Bone marrow (tissue), 2 donors: ENCODE results near the gene PSRC1.
A peak's percentile ranks its signal among the peaks of the same experiment; 100 is the strongest.

Experiments
- DNase-seq, 2 donors: peaks; one replicate each; lab custom pipeline; 2025; lab: John Stamatoyannopoulos, UW

PSRC1 gene

DNA sequence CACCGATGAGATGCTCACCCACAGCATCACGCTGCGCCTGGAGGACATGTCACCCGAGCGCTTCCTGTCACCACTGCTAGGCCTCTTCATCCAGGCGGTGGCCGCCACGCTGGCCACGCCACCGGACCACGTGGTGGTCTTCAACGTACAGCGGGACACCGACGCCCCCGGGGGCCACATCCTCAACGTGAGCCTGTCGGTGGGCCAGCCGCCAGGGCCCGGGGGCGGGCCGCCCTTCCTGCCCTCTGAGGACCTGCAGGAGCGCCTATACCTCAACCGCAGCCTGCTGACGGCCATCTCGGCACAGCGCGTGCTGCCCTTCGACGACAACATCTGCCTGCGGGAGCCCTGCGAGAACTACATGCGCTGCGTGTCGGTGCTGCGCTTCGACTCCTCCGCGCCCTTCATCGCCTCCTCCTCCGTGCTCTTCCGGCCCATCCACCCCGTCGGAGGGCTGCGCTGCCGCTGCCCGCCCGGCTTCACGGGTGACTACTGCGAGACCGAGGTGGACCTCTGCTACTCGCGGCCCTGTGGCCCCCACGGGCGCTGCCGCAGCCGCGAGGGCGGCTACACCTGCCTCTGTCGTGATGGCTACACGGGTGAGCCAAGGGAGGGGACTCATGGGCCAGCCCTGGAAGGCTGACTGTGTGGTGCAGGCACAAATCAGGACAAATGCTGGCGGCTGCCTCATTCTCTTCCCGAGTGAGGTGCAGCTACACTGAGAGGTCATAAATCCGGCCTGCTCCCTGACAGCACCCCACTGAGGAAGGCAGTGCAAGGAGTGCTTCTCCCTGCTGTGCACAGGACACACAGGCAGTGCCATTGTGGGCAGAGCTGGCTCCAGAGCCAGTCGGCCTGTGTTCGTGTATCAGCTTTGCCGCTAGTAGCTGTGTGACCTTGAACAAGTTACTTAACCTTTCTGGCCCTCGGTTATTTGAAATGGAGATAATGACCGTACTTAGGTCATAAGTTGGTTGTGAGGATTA is 24.2 kb downstream of the PSRC1 start:
- DNase-seq, result no peak

DNA sequence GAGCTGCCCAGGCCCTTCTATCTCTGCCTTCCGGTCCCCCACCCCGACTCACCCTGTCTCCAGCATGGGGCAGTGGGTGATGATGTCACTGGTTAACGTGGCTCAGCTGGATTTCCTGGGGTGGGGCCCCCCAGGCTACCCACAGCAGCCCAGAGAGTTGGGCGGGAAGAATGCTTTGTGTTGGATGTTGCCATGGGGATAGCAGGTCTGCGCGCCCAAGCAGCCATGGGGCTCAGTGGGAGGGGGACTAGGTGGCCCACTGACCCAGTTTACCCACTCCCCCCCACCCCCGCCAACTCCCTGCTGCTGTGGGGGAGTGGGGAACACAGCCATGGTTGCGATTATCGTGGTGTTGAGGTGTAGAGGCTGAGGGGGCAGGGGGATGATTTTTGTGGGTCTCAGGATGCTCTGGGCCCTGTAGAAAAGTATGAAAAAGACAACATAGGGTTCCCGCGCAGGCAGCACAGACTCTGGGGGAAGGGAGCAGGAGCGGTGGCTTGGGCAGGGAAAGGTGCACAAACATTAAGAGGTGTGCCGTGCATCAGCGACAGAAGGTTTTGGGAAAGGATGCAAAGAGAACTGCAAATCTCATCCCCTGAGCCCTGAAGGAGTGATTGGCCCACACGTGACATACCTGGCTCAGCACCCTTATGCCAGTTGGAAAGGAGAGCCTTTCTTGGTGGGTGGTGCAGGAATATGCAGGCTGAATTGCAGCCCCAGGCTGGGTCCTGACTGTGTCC is 25.1 kb downstream of the PSRC1 start:
- no peak for DNase-seq

DNA sequence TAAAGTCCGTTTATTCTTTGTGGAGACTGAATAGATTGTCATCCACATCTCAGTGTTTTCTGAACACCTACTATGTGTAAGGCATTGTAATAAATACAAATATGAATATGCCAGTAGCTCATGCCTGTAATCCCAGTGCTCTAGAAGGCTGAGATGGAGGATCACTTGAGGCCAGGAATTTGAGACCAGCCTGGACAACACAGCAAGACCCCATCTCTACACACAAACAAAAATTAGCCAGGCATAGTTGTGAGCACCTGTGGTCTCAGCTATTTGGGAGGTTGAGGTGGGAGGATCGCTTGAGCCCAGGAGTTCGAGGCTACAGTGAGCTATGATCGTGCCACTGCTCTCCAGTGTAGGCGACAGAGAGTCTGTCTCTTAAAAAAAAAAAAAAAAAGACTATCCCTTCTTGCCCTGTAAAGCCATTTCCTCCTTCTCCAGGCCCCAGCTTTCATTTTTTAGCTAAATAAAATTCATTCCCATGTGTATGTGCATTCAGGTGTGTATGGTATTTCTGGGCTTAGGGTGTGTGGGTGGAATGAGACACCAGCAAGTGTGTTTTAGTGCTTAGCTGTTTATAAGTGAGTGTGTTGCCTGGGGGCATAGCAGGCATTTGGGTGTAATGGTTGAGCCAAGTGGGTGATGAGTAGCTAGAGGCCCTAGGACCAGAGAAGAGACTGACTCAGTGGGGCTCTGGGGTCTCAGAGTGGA is 25.8 kb downstream of the PSRC1 start:
- DNase-seq, result no peak

DNA sequence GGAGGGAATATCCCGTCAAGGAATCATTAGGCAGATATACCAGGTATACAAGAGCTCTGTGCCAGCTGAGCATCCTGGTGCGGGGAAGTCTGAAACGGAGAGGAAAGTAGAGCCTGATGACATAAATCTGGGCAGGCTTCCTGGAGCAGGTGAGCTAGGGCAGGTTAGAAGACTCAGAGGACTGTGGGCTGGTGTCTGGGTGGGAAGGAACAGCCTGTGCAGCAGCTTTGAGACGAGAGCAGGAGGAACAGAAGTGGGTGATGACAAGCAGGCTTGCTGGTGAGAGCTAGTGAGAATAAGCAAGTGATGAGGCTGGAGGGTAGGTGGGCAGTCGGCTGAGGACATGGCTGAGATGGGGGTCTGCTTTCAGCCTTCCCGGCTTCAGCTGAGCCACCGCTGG is 26.9 kb downstream of the PSRC1 start:
- no peak for DNase-seq

DNA sequence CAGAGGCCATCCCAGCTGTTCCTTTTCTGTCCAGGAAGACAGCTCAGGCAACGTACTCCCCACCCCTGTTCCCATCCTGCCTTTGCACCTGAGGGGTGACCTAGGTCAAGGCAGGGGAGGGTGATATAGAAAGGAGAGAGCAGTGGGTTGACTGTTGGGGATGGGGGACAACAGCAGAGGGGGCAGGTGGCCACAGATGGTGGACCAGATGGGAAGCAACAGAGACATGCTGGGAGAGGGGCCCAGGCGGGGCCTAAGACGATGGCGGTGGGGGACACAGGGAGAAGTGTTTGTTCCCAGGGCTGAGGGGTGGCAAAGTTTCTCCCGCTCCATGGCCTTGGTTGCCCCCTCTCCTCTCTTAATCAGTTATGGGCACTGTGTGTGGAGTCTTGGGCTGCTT is 27.3 kb downstream of the PSRC1 start:
- DNase-seq, result no peak

DNA sequence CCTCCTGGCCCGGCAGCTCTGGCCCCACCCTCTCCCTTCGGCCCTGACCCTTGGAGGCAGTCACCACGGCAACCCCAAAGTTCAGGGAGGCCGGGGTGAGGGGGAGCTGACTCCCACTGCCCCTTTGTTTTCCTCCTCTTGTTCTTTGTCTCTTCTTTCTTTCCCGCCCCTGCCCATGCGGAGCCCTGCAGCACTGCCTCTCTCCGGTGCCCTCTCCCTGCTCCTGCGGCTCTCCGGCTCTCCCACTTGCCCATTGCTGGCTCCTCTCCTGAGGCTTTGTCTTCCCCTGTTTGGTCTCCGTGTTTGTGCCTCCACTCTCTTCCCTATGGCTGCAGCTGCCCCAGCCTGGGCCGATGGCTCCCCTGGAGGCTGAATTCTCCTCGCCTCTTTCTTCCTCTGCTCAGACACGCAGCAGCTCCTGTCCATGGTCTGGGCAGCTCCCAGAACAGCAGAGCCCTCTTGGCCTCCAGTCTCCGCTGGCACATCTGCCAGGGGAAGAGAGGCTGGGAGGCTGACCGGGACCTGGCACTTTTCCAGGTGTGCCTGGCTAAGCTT is 27.8 kb downstream of the PSRC1 start:
- no peak for DNase-seq

DNA sequence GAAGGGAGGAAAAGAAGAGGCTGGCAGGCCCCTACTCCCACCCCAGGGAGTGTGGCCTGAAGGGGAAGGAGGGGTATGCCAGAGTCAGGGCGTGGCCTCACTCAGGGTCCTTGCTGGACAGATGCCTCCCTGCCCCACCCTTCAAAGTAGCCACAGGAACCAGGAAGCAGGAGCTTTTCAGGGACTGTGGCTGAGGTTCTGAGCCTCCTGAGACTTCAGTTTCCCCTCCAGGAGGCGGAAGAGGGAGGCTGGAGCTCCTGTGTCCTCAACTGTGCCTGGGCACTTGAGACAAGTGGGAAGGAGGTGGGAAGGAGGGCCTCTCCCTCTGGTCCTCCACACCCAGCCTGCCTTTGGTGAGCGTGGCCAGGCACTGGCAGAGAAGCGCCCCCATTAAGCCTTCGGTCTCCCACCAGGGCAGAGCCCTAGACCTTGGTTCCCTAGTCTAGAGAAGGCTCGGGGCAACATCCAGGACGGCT is 28.3 kb downstream of the PSRC1 start:
- DNase-seq, result no peak

DNA sequence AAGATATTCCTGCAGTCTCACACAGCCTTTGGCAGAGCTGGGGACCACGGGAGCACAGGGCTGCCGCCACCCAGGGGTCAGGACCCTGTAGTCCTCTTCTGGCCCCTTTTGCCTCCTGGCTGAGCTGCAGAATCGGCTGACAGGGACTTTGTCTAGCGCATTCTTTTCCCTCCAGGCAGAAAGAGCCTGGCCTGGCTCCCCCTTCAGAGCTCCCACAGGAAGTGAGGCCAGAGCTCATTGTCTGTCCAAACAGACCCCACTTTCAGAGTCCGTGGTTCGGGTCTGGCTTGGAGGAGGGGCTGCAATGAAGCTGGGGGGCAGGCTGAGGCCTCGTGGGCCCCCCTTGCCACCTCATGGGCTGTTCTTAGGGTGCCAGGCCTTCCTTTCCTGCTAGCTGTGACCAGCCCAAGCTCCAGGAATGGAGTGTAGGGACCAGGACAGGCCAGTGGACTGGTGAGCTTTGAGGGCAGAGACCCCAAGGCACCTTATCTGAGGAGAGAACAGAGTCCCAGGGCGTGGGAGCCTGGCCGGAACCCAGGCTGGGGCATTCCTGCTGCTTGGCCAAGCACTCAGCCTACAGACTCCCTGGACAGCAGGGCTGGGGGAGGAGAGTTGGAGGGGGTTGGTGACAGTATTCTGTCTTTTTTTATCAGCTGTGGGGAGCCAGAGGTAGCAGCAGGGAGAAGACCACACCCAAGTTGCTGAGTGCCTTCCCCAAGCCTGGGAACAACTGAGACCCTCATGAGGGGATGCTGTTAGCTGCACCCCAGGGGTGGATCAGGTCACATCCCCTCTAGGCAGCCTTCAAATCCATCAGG is 28.9 kb downstream of the PSRC1 start:
- no peak for DNase-seq

DNA sequence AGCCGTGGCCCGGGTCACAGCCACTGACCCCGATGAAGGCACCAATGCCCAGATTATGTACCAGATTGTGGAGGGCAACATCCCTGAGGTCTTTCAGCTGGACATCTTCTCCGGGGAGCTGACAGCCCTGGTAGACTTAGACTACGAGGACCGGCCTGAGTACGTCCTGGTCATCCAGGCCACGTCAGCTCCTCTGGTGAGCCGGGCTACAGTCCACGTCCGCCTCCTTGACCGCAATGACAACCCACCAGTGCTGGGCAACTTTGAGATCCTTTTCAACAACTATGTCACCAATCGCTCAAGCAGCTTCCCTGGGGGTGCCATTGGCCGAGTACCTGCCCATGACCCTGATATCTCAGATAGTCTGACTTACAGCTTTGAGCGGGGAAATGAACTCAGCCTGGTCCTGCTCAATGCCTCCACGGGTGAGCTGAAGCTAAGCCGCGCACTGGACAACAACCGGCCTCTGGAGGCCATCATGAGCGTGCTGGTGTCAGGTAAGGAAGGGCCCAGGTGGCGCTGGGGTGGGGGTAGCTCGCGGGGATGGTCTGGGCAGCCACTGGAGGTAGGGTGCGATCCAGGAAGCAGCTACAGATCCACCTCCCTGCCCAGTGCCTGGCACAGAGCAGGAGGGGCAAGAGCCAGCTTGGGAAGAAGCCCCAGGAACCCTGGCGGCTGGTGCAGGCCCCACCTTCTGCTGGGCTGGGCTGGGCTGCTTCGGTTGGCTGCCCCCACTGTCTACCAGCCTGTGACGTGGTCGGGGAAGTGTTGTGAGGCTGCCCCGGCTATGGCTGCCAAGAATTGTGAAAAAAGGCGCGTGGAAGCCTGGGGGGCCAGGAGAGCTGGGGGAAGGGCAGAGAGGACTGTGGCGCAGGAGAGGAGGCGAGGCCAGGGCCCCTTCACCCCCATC is 29.8 kb downstream of the PSRC1 start:
- no peak for DNase-seq

DNA sequence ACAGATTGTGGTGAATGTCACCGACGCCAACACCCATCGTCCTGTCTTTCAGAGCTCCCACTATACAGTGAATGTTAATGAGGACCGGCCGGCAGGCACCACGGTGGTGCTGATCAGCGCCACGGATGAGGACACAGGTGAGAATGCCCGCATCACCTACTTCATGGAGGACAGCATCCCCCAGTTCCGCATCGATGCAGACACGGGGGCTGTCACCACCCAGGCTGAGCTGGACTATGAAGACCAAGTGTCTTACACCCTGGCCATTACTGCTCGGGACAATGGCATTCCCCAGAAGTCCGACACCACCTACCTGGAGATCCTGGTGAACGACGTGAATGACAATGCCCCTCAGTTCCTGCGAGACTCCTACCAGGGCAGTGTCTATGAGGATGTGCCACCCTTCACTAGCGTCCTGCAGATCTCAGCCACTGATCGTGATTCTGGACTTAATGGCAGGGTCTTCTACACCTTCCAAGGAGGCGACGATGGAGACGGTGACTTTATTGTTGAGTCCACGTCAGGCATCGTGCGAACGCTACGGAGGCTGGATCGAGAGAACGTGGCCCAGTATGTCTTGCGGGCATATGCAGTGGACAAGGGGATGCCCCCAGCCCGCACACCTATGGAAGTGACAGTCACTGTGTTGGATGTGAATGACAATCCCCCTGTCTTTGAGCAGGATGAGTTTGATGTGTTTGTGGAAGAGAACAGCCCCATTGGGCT is 30.6 kb downstream of the PSRC1 start:
- DNase-seq, result no peak

DNA sequence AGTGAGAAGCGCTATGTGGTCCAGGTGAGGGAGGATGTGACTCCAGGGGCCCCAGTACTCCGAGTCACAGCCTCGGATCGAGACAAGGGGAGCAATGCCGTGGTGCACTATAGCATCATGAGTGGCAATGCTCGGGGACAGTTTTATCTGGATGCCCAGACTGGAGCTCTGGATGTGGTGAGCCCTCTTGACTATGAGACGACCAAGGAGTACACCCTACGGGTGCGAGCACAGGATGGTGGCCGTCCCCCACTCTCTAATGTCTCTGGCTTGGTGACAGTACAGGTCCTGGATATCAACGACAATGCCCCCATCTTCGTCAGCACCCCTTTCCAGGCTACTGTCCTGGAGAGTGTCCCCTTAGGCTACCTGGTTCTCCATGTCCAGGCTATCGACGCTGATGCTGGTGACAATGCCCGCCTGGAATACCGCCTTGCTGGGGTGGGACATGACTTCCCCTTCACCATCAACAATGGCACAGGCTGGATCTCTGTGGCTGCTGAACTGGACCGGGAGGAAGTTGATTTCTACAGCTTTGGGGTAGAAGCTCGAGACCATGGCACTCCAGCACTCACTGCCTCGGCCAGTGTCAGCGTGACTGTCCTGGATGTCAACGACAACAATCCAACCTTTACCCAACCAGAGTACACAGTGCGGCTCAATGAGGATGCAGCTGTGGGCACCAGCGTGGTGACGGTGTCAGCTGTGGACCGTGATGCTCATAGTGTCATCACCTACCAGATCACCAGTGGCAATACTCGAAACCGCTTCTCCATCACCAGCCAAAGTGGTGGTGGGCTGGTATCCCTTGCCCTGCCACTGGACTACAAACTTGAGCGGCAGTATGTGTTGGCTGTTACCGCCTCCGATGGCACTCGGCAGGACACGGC is 31.4 kb downstream of the PSRC1 start:
- no peak for DNase-seq

DNA sequence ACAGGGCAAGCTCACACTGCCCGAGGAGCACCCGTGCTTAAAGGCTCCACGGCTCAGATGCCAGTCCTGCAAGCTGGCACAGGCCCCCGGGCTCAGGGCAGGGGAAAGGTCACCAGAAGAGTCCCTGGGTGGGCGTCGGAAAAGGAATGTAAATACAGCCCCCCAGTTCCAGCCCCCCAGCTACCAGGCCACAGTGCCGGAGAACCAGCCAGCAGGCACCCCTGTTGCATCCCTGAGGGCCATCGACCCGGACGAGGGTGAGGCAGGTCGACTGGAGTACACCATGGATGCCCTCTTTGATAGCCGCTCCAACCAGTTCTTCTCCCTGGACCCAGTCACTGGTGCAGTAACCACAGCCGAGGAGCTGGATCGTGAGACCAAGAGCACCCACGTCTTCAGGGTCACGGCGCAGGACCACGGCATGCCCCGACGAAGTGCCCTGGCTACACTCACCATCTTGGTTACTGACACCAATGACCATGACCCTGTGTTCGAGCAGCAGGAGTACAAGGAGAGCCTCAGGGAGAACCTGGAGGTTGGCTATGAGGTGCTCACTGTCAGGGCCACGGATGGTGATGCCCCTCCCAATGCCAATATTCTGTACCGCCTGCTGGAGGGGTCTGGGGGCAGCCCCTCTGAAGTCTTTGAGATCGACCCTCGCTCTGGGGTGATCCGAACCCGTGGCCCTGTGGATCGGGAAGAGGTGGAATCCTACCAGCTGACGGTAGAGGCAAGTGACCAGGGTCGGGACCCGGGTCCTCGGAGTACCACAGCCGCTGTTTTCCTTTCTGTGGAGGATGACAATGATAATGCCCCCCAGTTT is 32.3 kb downstream of the PSRC1 start:
- DNase-seq, result no peak

DNA sequence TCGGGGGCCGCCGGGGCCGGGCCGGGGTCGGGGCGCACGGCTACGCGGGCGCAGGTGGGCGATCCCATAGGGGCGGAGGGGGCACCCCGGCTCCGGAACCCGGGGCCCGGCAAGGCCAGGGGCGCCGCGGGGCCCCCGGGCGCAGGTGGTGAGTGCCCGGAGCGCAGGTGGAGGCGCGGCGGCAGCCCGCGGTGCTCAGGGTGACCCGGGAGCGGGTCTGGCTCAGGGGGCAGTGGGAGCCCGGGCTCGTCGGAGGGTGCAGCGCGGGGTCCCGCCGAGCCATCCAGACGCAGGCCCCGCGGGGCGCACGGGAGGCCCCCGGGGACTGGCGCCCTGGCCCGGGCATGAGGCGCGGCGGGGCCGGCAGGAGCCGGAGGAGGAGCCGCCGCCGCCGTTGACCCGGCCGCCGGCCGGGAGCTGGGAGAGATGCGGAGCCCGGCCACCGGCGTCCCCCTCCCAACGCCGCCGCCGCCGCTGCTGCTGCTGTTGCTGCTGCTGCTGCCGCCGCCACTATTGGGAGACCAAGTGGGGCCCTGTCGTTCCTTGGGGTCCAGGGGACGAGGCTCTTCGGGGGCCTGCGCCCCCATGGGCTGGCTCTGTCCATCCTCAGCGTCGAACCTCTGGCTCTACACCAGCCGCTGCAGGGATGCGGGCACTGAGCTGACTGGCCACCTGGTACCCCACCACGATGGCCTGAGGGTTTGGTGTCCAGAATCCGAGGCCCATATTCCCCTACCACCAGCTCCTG is 33.1 kb downstream of the PSRC1 start:
- no peak for DNase-seq

DNA sequence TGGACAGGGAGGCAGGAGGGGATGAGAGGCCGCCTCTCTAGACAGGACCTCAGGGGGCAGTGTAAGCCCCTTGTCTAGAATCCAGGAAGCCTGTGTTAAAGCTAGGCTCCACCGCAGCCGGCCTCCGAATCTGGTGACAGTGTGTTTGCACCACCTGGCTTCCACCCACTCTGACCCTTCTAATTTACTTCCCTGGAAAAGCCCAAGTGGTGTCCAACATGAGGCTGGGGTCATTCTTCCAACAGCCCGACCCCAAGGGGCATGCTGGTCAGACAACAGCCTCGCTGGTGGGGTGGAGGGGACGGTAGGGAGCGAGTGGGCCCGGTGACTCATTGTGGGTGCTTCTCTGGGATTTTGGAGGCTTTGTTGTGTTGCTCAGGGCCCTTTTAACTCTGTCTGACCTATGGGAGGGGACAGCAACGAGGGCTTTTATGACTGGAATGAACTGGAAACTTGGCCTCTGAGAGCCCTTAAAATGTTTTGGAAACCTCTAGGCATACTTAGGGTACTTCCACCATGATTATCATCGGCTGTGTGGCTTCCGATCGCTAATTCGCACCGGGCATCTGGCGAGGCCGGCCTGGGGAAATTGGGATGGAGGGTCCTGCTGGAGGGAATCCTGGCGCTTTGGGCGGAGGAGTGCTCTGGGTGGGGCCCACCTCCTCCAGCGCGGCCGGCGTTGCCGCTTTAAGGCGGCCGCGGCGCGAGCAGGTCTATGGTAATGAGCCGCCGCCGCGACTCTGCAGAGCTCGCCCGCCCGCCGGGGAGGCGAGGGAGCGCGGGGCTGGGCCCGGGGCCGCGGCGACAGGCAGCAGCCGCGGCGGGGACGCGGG is 33.9 kb downstream of the PSRC1 start, which contains the start of gene CELSR2:
Gene CELSR2 (plus strand): TSS at position 743 of the 833 bp plus-strand sequence. CDS start 541 bp downstream, outside the sequence.
- DNase-seq, result peak in 1 of 2 donors; percentile 48

DNA sequence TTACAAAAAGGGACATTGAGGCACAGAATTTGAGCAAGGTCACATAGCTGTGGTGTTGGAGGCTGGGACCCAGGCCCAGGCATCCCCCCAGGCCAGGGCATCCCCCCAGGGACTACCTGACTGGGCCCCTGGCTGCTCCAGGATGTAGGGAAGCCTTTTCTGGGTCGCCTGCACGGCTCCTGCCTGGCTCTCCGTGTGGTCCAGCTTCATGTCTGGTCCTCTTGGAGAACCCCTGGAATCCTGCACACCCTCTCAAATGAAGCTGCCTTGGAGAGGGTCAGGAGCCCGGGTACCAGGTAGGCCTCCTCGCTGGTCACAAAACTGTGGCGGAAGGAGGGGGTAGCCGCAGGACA is 34.5 kb downstream of the PSRC1 start:
- no peak for DNase-seq
